ENCODE results near the gene IGFN1. TPM values are rescaled to one million over a fixed set of nuclear protein-coding genes. Genes with fewer than 3 reads are reported as not detected.

Gene IGFN1
- total and polyA plus RNA-seq, 10 of the 15 experiments (the other 5 are each of a cell fraction or from before 2014, with no cell fraction given) = not detected

DNA sequence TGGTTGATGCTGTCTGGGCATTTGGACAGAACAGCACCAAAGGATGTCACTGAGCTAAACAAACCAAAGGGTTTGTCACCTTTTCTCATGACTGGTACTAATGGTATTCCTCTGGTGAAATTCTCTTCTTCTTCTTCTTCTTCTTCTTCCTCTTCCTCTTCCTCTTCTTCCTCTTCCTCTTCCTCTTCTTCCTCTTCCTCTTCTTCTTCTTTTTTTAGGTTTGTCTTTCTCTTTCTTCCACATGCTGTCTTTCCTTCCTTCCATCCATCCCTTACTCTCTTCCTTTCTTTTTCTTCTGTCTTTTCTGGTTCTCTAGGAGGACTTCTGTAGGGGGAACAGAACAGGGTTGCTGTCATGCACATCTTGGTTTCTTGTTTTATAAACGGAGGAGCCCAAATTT is 9.3 kb upstream of the IGFN1 start (continued):
- TF ChIP-seq, protein P1, sequence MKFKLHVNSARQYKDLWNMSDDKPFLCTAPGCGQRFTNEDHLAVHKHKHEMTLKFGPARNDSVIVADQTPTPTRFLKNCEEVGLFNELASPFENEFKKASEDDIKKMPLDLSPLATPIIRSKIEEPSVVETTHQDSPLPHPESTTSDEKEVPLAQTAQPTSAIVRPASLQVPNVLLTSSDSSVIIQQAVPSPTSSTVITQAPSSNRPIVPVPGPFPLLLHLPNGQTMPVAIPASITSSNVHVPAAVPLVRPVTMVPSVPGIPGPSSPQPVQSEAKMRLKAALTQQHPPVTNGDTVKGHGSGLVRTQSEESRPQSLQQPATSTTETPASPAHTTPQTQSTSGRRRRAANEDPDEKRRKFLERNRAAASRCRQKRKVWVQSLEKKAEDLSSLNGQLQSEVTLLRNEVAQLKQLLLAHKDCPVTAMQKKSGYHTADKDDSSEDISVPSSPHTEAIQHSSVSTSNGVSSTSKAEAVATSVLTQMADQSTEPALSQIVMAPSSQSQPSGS (IDR thresholded peaks at IDR 0.05; ENCODE audit: low read length) = no peak
- TF ChIP-seq ZNF622 (IDR thresholded peaks at IDR 0.05) (no peak), HCFC1 (IDR thresholded peaks at IDR 0.05; ENCODE audit: low read length) (no peak), ATF3 (IDR thresholded peaks at IDR 0.05; ENCODE audit: borderline replicate concordance, extremely low read depth, low read depth, low read length) (no peak), NBN (IDR thresholded peaks at IDR 0.05) (no peak)

- no peak overlapping the region for H3K4me3 ChIP-seq
- TF ChIP-seq SMARCA5 (IDR thresholded peaks at IDR 0.05) (no peak), FOXK2 (IDR thresholded peaks at IDR 0.05) (no peak), TCF3 (IDR thresholded peaks at IDR 0.05; ENCODE audit: borderline replicate concordance, insufficient read depth, low read depth, low read length) (no peak), ZNF24 (IDR thresholded peaks at IDR 0.05) (no peak), ZNF274 (IDR thresholded peaks at IDR 0.05; ENCODE audit: insufficient read depth, insufficient read length) (no peak), NFIC (IDR thresholded peaks at IDR 0.05; ENCODE audit: low read depth, low read length) (no peak), TAF1 (IDR thresholded peaks at IDR 0.05; ENCODE audit: borderline replicate concordance, low read depth, low read length) (no peak), YBX1 (IDR thresholded peaks at IDR 0.05) (no peak), STAT3 (IDR thresholded peaks at IDR 0.05; ENCODE audit: low read depth, low read length) (no peak), SP1 (IDR thresholded peaks at IDR 0.05; ENCODE audit: low read depth, low read length) (no peak)
- TF ChIP-seq, protein P2, sequence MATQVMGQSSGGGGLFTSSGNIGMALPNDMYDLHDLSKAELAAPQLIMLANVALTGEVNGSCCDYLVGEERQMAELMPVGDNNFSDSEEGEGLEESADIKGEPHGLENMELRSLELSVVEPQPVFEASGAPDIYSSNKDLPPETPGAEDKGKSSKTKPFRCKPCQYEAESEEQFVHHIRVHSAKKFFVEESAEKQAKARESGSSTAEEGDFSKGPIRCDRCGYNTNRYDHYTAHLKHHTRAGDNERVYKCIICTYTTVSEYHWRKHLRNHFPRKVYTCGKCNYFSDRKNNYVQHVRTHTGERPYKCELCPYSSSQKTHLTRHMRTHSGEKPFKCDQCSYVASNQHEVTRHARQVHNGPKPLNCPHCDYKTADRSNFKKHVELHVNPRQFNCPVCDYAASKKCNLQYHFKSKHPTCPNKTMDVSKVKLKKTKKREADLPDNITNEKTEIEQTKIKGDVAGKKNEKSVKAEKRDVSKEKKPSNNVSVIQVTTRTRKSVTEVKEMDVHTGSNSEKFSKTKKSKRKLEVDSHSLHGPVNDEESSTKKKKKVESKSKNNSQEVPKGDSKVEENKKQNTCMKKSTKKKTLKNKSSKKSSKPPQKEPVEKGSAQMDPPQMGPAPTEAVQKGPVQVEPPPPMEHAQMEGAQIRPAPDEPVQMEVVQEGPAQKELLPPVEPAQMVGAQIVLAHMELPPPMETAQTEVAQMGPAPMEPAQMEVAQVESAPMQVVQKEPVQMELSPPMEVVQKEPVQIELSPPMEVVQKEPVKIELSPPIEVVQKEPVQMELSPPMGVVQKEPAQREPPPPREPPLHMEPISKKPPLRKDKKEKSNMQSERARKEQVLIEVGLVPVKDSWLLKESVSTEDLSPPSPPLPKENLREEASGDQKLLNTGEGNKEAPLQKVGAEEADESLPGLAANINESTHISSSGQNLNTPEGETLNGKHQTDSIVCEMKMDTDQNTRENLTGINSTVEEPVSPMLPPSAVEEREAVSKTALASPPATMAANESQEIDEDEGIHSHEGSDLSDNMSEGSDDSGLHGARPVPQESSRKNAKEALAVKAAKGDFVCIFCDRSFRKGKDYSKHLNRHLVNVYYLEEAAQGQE (IDR thresholded peaks at IDR 0.05; ENCODE audit: low read depth, low read length) = no peak
These were observed 8.9 kb upstream of the IGFN1 start for GRCh38 chr1:201181726-201182125.

More at GRCh38 chr1:201181726-201182125, 8.9 kb upstream of the IGFN1 start:
- Histone ChIP-seq H3K9me3 (replicated peaks; ENCODE audit: control insufficient read depth, insufficient read depth, low read length) (no peaks in the 10 kb centered on the region), H3K4me1 (ENCODE audit: control insufficient read depth, insufficient read depth, low read length) (no peaks in the 10 kb centered on the region), H3K79me2 (ENCODE audit: control insufficient read depth, insufficient read depth, low read length) (no peaks in the 10 kb centered on the region), H3K9ac (ENCODE audit: control insufficient read depth, insufficient read depth, low read length) (no peak overlapping the region), H3K27me3 (replicated peaks in 1 of 2; ENCODE audit: control insufficient read depth in 2 of 2, insufficient read depth in 2 of 2, low read length in 1 of 2) (peaks cover 2% of the 10 kb centered on the region in 2 experiments), H4K20me1 (ENCODE audit: control insufficient read depth, insufficient read depth) (no peaks in the 10 kb centered on the region), H3K36me3 (ENCODE audit: control insufficient read depth in 2 of 2, insufficient read depth in 2 of 2, low read length in 1 of 2) (no peaks in the 10 kb centered on the region), H3K27ac (ENCODE audit: control insufficient read depth, insufficient read depth) (no peak overlapping the region), H3K4me2 (ENCODE audit: control insufficient read depth, insufficient read depth) (no peak overlapping the region), H2AFZ (ENCODE audit: control insufficient read depth, low read depth, low read length) (no peak overlapping the region)
- DNase-seq (ENCODE audit: low read depth, low spot score) (no peak), FAIRE-seq (no peak), ATAC-seq (no peak)
- in situ Hi-C loops (cut with MboI) (no loop called here), intact Hi-C loops (cut with micrococcal nuclease; ENCODE audit: unreplicated experiment) (no loop called here)
- RAD21 ChIA-PET (ENCODE audit: unreplicated experiment) = no interaction called here
- POLR2A ChIA-PET = no interaction called here
- CTCF ChIA-PET = no interaction called here
- 0% methylated on average over 2 of the region's 2 CpGs for WGBS (ENCODE audit: insufficient coverage, insufficient replicate concordance, low lambda C conversion rate, missing lambda C conversion rate)
- BruUV-seq (replicated peaks) = no TSS peak
- SMC1A ChIA-PET (ENCODE audit: uncharacterized antibody, unreplicated experiment) = no interaction called here

All from GM12878 (cell line).